Activated CD8-positive, alpha-beta T cell treated with anti-CD3 and anti-CD28 coated beads, Interleukin-2, amount 10 ng/mL, durations not matched to agents 7 days and 5 days (primary cell): ENCODE data around the gene SMIM26. TPM values are rescaled to one million over a fixed set of nuclear protein-coding genes. Genes with fewer than 3 reads are reported as not detected.
"Not testable (repeated sequence)": the region's sequence is repeated elsewhere in the genome, so short reads cannot be mapped to it uniquely, and the experiment has no call there.

ENCODE experiments used
- ATAC-seq: fragments of 150-1000 bp; cut with Tn5 transposase; one replicate; pipeline ENCODE4 v1.10.0; 2021; ENCODE audit warnings: moderate library complexity
- CTCF ChIA-PET: fragments of 350-600 bp; sonication (Branson Sonifier 250); formaldehyde crosslinking; loops from one replicate; lab custom pipeline; 2021; ENCODE audit warnings: antibody characterized with exemption; lab: Charles Lee
- POLR2A ChIA-PET: fragments of 350-600 bp; sonication (Branson Sonifier 250); formaldehyde crosslinking; loops from one replicate; lab custom pipeline; 2021; ENCODE audit warnings: antibody characterized with exemption; lab: Charles Lee
- DNase-seq: peaks from one replicate; pipeline ENCODE4 v3.0.0-alpha.2; 2020
- H3K27ac Mint-ChIP-seq: one replicate; pipeline ENCODE4 v1.8.0; 2021; ENCODE audit warnings: mild to moderate bottlenecking, mixed read lengths
- H3K27me3 Mint-ChIP-seq: one replicate; pipeline ENCODE4 v1.8.0; 2021; ENCODE audit warnings: low read depth, mixed read lengths
- H3K36me3 Mint-ChIP-seq: one replicate; pipeline ENCODE4 v1.8.0; 2021; ENCODE audit warnings: low read depth, mixed read lengths
- H3K4me1 Mint-ChIP-seq: one replicate; pipeline ENCODE4 v1.8.0; 2021; ENCODE audit warnings: low read depth, mixed read lengths
- H3K4me3 Mint-ChIP-seq: one replicate; pipeline ENCODE4 v1.8.0; 2021; ENCODE audit warnings: mild to moderate bottlenecking, mixed read lengths
- H3K9me3 Mint-ChIP-seq: one replicate; pipeline ENCODE4 v1.8.0; 2022; ENCODE audit warnings: mixed read lengths; ENCODE audit not compliant: insufficient read depth
- total RNA-seq, 2 experiments: library from RNA; stranded (reverse); gene quantifications; one replicate each; pipeline ENCODE4 v1.2.3, GENCODE V29; 2021

Gene SMIM26
- total RNA-seq: 10 to 100 TPM; 41.9 to 51.0 TPM

GRCh38 chr20:18566892-18567738 is at the start of gene SMIM26:
SMIM26 (plus strand) TSS chr20:18567432; CDS start chr20:18567479, 47 bp downstream.
- peaks cover 16% of the 10 kb centered on the region for H3K4me1 Mint-ChIP-seq
- POLR2A ChIA-PET: interaction anchor here (0.5 to 1.4 kb wide), 5 partner anchors 14 to 110 kb away, joined by 3 to 6 read pairs (median 3); partner anchors contain the start of genes RBBP9 and SEC23B
- DNase-seq: peak; percentile 96
- H3K4me3 Mint-ChIP-seq: peak within 1 kb of the TSS; percentile 95
- peak; percentile 100 for ATAC-seq
- peaks cover 41% of the 10 kb centered on the region for H3K36me3 Mint-ChIP-seq
- CTCF ChIA-PET: interaction anchor here (0.8 to 1.3 kb wide), 4 partner anchors 21 to 154 kb away, joined by 3 to 4 read pairs (median 3); partner anchors contain the start of genes DTD1 and SEC23B
- peak within 1 kb of the TSS; percentile 97 for H3K27ac Mint-ChIP-seq
- no peaks in the 10 kb centered on the region for H3K27me3 Mint-ChIP-seq
- H3K9me3 Mint-ChIP-seq: no peaks in the 10 kb centered on the region

- H3K9me3 Mint-ChIP-seq, POLR2A ChIA-PET, DNase-seq, H3K4me3 Mint-ChIP-seq, H3K27ac Mint-ChIP-seq, H3K4me1 Mint-ChIP-seq, CTCF ChIA-PET, H3K27me3 Mint-ChIP-seq, ATAC-seq: not testable (repeated sequence)
- peaks cover 23% of the 10 kb centered on the region for H3K36me3 Mint-ChIP-seq
Observed at GRCh38 chr20:18522066-18522465, 45.2 kb upstream of the SMIM26 start.

GRCh38 chr20:18523066-18523465 is 44.2 kb upstream of the SMIM26 start:
- H3K36me3 Mint-ChIP-seq: peaks cover 30% of the 10 kb centered on the region
- H3K4me3 Mint-ChIP-seq: no peak overlapping the region
- no peaks in the 10 kb centered on the region for H3K9me3 Mint-ChIP-seq
- ATAC-seq: no peak
- POLR2A ChIA-PET: no interaction called here
- H3K27ac Mint-ChIP-seq: no peak overlapping the region
- no peaks in the 10 kb centered on the region for H3K4me1 Mint-ChIP-seq
- CTCF ChIA-PET: no interaction called here
- no peak for DNase-seq
- H3K27me3 Mint-ChIP-seq: no peaks in the 10 kb centered on the region

DNA sequence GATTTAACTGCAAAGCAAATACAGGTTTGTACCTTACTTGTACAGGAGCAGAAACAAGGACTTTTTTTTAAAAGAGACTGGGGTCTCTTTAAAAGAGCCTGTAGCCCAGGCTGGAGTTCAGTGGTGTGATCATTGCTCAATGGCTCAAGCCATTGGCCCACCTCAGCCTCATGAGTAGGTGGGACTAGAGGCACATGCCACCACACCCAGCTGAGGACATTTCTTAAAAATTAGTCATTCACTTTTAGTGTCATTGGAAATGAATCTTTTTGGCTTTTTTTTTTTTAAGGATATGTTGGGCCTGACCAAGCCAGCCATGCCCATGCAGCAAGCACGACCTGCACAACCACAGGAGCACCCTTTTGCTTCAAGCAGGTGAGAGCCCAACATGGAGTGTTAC is 42.6 kb upstream of the SMIM26 start:
- no peak for DNase-seq
- ChIA-PET CTCF (no interaction called here), POLR2A (no interaction called here)
- H3K4me1 Mint-ChIP-seq: no peaks in the 10 kb centered on the region
- peaks cover 46% of the 10 kb centered on the region for H3K36me3 Mint-ChIP-seq
- no peaks in the 10 kb centered on the region for H3K27me3 Mint-ChIP-seq
- no peak overlapping the region for H3K27ac Mint-ChIP-seq
- no peaks in the 10 kb centered on the region for H3K9me3 Mint-ChIP-seq
- ATAC-seq: no peak
- H3K4me3 Mint-ChIP-seq: no peak overlapping the region

DNA sequence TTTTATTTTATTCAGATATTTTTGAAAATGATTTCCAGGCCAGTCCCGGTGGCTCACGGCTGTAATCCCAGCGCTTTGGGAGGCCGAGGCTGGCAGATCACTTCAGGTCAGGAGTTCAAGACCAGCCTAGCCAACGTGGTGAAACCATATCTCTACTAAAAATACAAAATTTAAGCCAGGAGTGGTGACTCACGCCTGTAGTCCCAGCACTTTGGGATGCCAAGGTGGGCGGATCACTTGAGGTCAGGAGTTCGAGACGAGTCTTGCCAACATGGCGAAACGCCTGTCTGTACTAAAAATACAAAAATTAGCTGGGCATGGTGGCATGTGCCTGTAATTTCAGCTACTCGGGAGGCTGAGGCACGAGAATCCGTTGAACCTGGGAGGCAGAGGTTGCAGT is 40.5 kb upstream of the SMIM26 start:
- ATAC-seq, H3K4me3 Mint-ChIP-seq, H3K4me1 Mint-ChIP-seq, POLR2A ChIA-PET, CTCF ChIA-PET, H3K27ac Mint-ChIP-seq, H3K9me3 Mint-ChIP-seq, DNase-seq, H3K27me3 Mint-ChIP-seq: not testable (repeated sequence)
- peaks cover 58% of the 10 kb centered on the region for H3K36me3 Mint-ChIP-seq

DNA sequence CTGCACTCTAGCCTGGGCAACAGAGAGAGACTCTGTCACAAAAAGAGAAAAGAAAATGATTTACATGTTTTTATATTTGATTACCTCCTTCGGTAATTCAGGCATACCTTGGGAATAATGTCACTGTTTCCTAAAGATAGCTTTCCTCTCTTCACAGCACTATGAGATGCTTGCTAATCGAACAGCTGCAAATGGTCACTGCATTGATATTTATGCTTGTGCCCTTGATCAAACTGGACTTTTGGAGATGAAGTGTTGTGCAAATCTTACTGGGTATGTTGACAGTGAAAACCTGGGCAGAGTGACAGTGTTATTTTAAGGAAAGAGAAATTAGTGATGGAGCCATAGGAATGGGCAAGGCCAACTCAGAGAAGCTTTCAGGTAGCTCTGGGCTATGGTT is 39.9 kb upstream of the SMIM26 start:
- no peak overlapping the region for H3K27ac Mint-ChIP-seq
- no peak overlapping the region for H3K4me3 Mint-ChIP-seq
- H3K4me1 Mint-ChIP-seq: no peaks in the 10 kb centered on the region
- ChIA-PET CTCF (no interaction called here), POLR2A (no interaction called here)
- no peaks in the 10 kb centered on the region for H3K27me3 Mint-ChIP-seq
- H3K9me3 Mint-ChIP-seq: no peaks in the 10 kb centered on the region
- H3K36me3 Mint-ChIP-seq: peaks cover 64% of the 10 kb centered on the region
- ATAC-seq (no peak), DNase-seq (no peak)

- Mint-ChIP-seq H3K36me3 (peaks cover 69% of the 10 kb centered on the region), H3K4me1 (no peaks in the 10 kb centered on the region), H3K9me3 (no peaks in the 10 kb centered on the region), H3K27me3 (no peaks in the 10 kb centered on the region), H3K4me3 (no peak overlapping the region), H3K27ac (no peak overlapping the region)
- DNase-seq (no peak), ATAC-seq (no peak)
- POLR2A ChIA-PET: no interaction called here
- CTCF ChIA-PET: no interaction called here
Observed at GRCh38 chr20:18527836-18528235, 39.4 kb upstream of the SMIM26 start.

DNA sequence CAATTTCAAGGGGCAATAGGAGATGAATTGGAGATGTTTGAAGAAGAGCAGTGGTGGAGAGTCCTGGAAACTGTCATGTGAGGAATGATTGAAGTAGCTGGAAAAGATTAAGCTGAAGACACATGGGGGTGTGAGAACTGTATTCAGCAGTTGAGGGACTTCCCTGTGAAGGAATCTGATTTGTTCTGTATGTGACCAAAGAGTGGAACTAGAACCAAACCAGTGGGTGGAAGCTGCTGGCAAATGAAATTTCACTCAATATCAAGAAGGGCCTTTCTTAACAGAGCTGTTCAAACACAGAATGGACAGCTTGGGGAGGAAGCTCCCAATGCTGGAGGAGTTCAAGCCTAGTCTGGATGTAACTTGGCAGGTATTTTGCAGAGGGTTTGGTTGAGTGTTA is 38.2 kb upstream of the SMIM26 start:
- CTCF ChIA-PET: interaction anchor here (0.8 to 1.2 kb wide), 2 partner anchors 15 to 115 kb away, joined by 3 to 4 read pairs; no protein-coding TSS in a partner anchor
- no peak overlapping the region for H3K4me3 Mint-ChIP-seq
- H3K27ac Mint-ChIP-seq: no peak overlapping the region
- ATAC-seq (no peak), DNase-seq (no peak)
- peaks cover 77% of the 10 kb centered on the region for H3K36me3 Mint-ChIP-seq
- H3K27me3 Mint-ChIP-seq: no peaks in the 10 kb centered on the region
- no peaks in the 10 kb centered on the region for H3K9me3 Mint-ChIP-seq
- H3K4me1 Mint-ChIP-seq: no peaks in the 10 kb centered on the region
- POLR2A ChIA-PET: interaction anchor here (0.8 to 0.9 kb wide), 2 partner anchors 33 to 61 kb away, joined by 3 read pairs; no protein-coding TSS in a partner anchor

- H3K9me3 Mint-ChIP-seq: no peaks in the 10 kb centered on the region
- ATAC-seq (no peak), DNase-seq (no peak)
- H3K36me3 Mint-ChIP-seq: peaks cover 78% of the 10 kb centered on the region
- ChIA-PET CTCF (no interaction called here), POLR2A (no interaction called here)
- no peaks in the 10 kb centered on the region for H3K4me1 Mint-ChIP-seq
- H3K27me3 Mint-ChIP-seq: no peaks in the 10 kb centered on the region
- H3K4me3 Mint-ChIP-seq: no peak overlapping the region
- H3K27ac Mint-ChIP-seq: no peak overlapping the region
Observed at GRCh38 chr20:18532626-18533025, 34.6 kb upstream of the SMIM26 start.

DNA sequence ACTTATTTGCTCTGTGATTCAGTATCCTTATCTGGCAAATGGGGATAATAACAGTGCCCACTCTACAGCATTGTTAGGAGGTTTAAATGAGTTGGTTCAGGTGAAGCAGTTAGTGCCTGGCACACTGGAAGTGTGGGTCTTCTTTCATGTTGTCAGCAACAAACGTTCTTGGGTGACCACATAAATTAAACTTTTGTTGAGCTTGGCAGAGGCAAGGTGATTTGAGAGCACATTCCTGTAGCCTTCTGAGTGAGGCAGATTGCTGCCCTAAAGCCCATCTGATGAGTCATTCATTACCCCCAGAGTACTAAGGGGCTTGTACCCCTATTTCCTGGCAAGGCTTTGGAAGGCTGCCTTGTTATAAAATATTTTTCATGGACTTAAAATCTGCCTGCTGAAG is 33.7 kb upstream of the SMIM26 start:
- ChIA-PET POLR2A (no interaction called here), CTCF (no interaction called here)
- no peaks in the 10 kb centered on the region for H3K9me3 Mint-ChIP-seq
- no peak for ATAC-seq
- DNase-seq: no peak
- H3K36me3 Mint-ChIP-seq: peaks cover 73% of the 10 kb centered on the region
- no peak overlapping the region for H3K27ac Mint-ChIP-seq
- no peaks in the 10 kb centered on the region for H3K27me3 Mint-ChIP-seq
- no peaks in the 10 kb centered on the region for H3K4me1 Mint-ChIP-seq
- H3K4me3 Mint-ChIP-seq: no peak overlapping the region

DNA sequence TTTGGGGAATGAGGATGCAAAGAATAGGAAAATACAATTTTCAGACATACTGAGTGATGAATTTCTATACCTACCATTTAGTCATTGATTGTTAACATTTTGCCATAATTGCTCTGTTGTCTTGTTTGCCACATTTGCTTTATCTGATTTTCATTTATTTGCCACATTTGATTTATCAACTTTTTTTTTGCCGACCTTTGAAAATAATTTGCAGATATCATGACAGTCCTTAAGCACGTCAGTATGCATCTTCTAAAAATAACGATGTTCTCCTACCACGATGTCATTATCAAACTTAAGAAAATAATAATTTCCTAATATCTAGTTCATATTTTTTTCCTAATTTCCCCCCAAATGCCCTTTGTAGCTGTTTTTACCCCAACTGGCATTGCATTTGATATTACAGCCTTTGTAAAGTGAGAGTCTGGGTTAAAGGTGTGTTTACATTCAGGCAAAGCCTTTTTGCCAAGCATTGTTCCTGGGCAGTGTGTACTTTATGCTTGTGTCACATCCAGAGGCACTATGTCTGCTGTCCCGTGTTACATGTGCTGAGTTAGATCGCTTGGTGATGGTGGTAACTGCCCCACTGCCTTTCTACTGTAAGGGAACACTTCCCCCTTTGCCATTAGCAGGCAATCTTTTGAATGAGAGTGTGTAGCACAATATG is 33.1 kb upstream of the SMIM26 start:
- ChIA-PET POLR2A (interaction anchor here (0.6 kb wide), 1 partner anchor 26 kb away, joined by 3 read pairs; the partner anchor contains the start of gene SEC23B), CTCF (no interaction called here)
- DNase-seq (no peak), ATAC-seq (no peak)
- Mint-ChIP-seq H3K27me3 (no peaks in the 10 kb centered on the region), H3K9me3 (no peaks in the 10 kb centered on the region), H3K36me3 (peaks cover 68% of the 10 kb centered on the region), H3K4me3 (no peak overlapping the region), H3K4me1 (no peaks in the 10 kb centered on the region), H3K27ac (no peak overlapping the region)

- no peaks in the 10 kb centered on the region for H3K4me1 Mint-ChIP-seq
- H3K4me3 Mint-ChIP-seq: no peak overlapping the region
- no peak for DNase-seq
- ChIA-PET POLR2A (no interaction called here), CTCF (no interaction called here)
- H3K27ac Mint-ChIP-seq: no peak overlapping the region
- H3K36me3 Mint-ChIP-seq: peaks cover 55% of the 10 kb centered on the region
- no peaks in the 10 kb centered on the region for H3K9me3 Mint-ChIP-seq
- H3K27me3 Mint-ChIP-seq: no peaks in the 10 kb centered on the region
- ATAC-seq: no peak
Observed at GRCh38 chr20:18537651-18538050, 29.6 kb upstream of the SMIM26 start.
